H7 (cell line): Measurements from ENCODE around the gene APBB2. TPM values are rescaled to one million over a fixed set of nuclear protein-coding genes. Genes with fewer than 3 reads are reported as not detected.

Experiments used
- DNase-seq: peaks from one replicate; pipeline ENCODE4 v3.0.0; 2012
- H3K27me3 ChIP-seq: 2 replicates; pipeline ENCODE4 v1.6.0; 2011; ENCODE audit warnings: mild to moderate bottlenecking, low read length; ENCODE audit not compliant: control insufficient read depth, insufficient read depth
- H3K36me3 ChIP-seq: replicated peaks from 2 replicates; pipeline ENCODE4 v1.5.1; 2011; ENCODE audit warnings: low read length; ENCODE audit not compliant: control insufficient read depth, insufficient read depth
- H3K4me3 ChIP-seq: 2 replicates; pipeline ENCODE4 v1.5.1; 2011; ENCODE audit warnings: low read depth, mild to moderate bottlenecking, control low read depth, low read length, moderate library complexity; ENCODE audit not compliant: insufficient read depth
- total RNA-seq: library from RNA; depleted of rRNA; stranded (reverse); fragments of >200 nt; shearing (Covaris generic); gene quantifications from 2 replicates; pipeline ENCODE4 v1.2.3, GENCODE V29; 2014; rRNA removed

Gene APBB2
- 33.4 and 33.9 TPM in 2 replicates for total RNA-seq

GRCh38 chr4:41214136-41214824, at the start of gene APBB2:
APBB2 (minus strand) TSS chr4:41214542; CDS start chr4:41033254, 181,288 bp downstream.
- H3K27me3 ChIP-seq: peaks cover 6% of the 10 kb centered on the region; the same call in 1 of the 2 replicates
- peak; percentile 98 for DNase-seq
- peak within 1 kb of the TSS; percentile 91 for H3K4me3 ChIP-seq
- H3K36me3 ChIP-seq: no peaks in the 10 kb centered on the region

- no peak for DNase-seq
- H3K36me3 ChIP-seq: peaks cover 66% of the 10 kb centered on the region
Observed at GRCh38 chr4:41262198-41262597, 47.9 kb upstream of the APBB2 start.

GRCh38 chr4:41260116-41260733, 45.9 kb upstream of the APBB2 start:
- peaks cover 58% of the 10 kb centered on the region for H3K36me3 ChIP-seq
- DNase-seq: no peak

More at GRCh38 chr4:41262198-41262597, 47.9 kb upstream of the APBB2 start:
- Histone ChIP-seq H3K4me3 (no peak overlapping the region), H3K27me3 (no peaks in the 10 kb centered on the region)

GRCh38 chr4:41258783-41259182, 44.4 kb upstream of the APBB2 start:
- DNase-seq: peak; percentile 49
- H3K27me3 ChIP-seq: no peaks in the 10 kb centered on the region
- H3K4me3 ChIP-seq: no peak overlapping the region
- H3K36me3 ChIP-seq: peaks cover 46% of the 10 kb centered on the region

More at GRCh38 chr4:41260116-41260733, 45.9 kb upstream of the APBB2 start:
- Histone ChIP-seq H3K27me3 (no peaks in the 10 kb centered on the region), H3K4me3 (no peak overlapping the region)

- no peaks in the 10 kb centered on the region for H3K27me3 ChIP-seq
- DNase-seq: peak; percentile 52
- H3K36me3 ChIP-seq: peaks cover 38% of the 10 kb centered on the region
- peak overlapping the region; percentile 97 for H3K4me3 ChIP-seq
Observed at GRCh38 chr4:41257906-41258305, 43.6 kb upstream of the APBB2 start.

GRCh38 chr4:41257257-41257901, 43.0 kb upstream of the APBB2 start:
- DNase-seq: peak; percentile 88
- H3K36me3 ChIP-seq: peaks cover 33% of the 10 kb centered on the region
- H3K4me3 ChIP-seq: peak overlapping the region; percentile 97
- H3K27me3 ChIP-seq: no peaks in the 10 kb centered on the region

GRCh38 chr4:41256740-41257256, 42.5 kb upstream of the APBB2 start, which contains the start of gene UCHL1:
UCHL1 (plus strand) TSS chr4:41256928; CDS start chr4:41256977, 49 bp downstream.
- no peaks in the 10 kb centered on the region for H3K27me3 ChIP-seq
- peak within 1 kb of the TSS; percentile 97 for H3K4me3 ChIP-seq
- peak; percentile 94 for DNase-seq
- peaks cover 29% of the 10 kb centered on the region for H3K36me3 ChIP-seq

GRCh38 chr4:41256131-41256739, 41.9 kb upstream of the APBB2 start:
- H3K27me3 ChIP-seq: no peaks in the 10 kb centered on the region
- H3K36me3 ChIP-seq: peaks cover 24% of the 10 kb centered on the region
- peak overlapping the region; percentile 97 for H3K4me3 ChIP-seq
- peak; percentile 68 for DNase-seq

- H3K4me3 ChIP-seq: no peak overlapping the region
- no peak for DNase-seq
- no peaks in the 10 kb centered on the region for H3K36me3 ChIP-seq
- H3K27me3 ChIP-seq: no peaks in the 10 kb centered on the region
Observed at GRCh38 chr4:41245983-41246382, 31.6 kb upstream of the APBB2 start.

- Histone ChIP-seq H3K36me3 (no peaks in the 10 kb centered on the region), H3K4me3 (no peak overlapping the region), H3K27me3 (no peaks in the 10 kb centered on the region)
- no peak for DNase-seq
Observed at GRCh38 chr4:41241919-41242318, 27.6 kb upstream of the APBB2 start.

GRCh38 chr4:41236508-41236907, 22.2 kb upstream of the APBB2 start:
- no peak for DNase-seq
- H3K4me3 ChIP-seq: no peak overlapping the region

GRCh38 chr4:41236032-41236431, 21.7 kb upstream of the APBB2 start:
- Histone ChIP-seq H3K36me3 (no peaks in the 10 kb centered on the region), H3K27me3 (no peaks in the 10 kb centered on the region), H3K4me3 (no peak overlapping the region)
- DNase-seq: no peak

More at GRCh38 chr4:41236508-41236907, 22.2 kb upstream of the APBB2 start:
- Histone ChIP-seq H3K27me3 (no peaks in the 10 kb centered on the region), H3K36me3 (no peaks in the 10 kb centered on the region)

- no peaks in the 10 kb centered on the region for H3K27me3 ChIP-seq
- DNase-seq: no peak
- H3K4me3 ChIP-seq: no peak overlapping the region
- H3K36me3 ChIP-seq: no peaks in the 10 kb centered on the region
Observed at GRCh38 chr4:41232856-41233255, 18.5 kb upstream of the APBB2 start.

GRCh38 chr4:41232406-41232805, 18.1 kb upstream of the APBB2 start:
- Histone ChIP-seq H3K36me3 (no peaks in the 10 kb centered on the region), H3K4me3 (no peak overlapping the region), H3K27me3 (no peaks in the 10 kb centered on the region)
- DNase-seq: no peak
